ENCODE results near the gene XPR1. TPM values are rescaled to one million over a fixed set of nuclear protein-coding genes. Genes with fewer than 3 reads are reported as not detected.

The XPR1 gene
- total and polyA plus RNA-seq, 2 donors (not counting 3 experiments of a cell fraction or from before 2014, with no cell fraction given) = 23.9 to 26.7 TPM

GRCh38 chr1:180901076-180901990 lies 269.5 kb downstream of the XPR1 start:
- Histone ChIP-seq H3K27me3 (ENCODE audit: control insufficient read depth in 2 of 2, insufficient read depth in 2 of 2, low read length in 2 of 2) (no peaks in the 10 kb centered on the region), H4K20me1 (replicated peaks; ENCODE audit: control insufficient read depth, extremely low read depth, insufficient read depth, low read length) (no peaks in the 10 kb centered on the region), H3K4me2 (ENCODE audit: insufficient read depth, low read length) (no peak overlapping the region), H3K4me3 (replicated peaks in 1 of 3; ENCODE audit: insufficient read depth in 1 of 3, low read depth in 1 of 3, low read length in 3 of 3) (no peak overlapping the region), H3K36me3 (ENCODE audit: control insufficient read depth in 2 of 2, extremely low read depth in 1 of 2, insufficient read depth in 2 of 2, low read length in 2 of 2) (no peaks in the 10 kb centered on the region), H2AFZ (ENCODE audit: low read depth, low read length) (no peak overlapping the region), H3K27ac (ENCODE audit: insufficient read depth, low read depth, low read length) (no peak overlapping the region), H3K79me2 (ENCODE audit: control insufficient read depth, insufficient read depth, low read length) (no peaks in the 10 kb centered on the region), H3K9me3 (replicated peaks; ENCODE audit: control insufficient read depth, insufficient read depth, low read length) (no peaks in the 10 kb centered on the region), H3K9me1 (replicated peaks; ENCODE audit: control insufficient read depth, extremely low read depth, insufficient read depth, low read length) (no peaks in the 10 kb centered on the region), H3K9ac (replicated peaks; ENCODE audit: extremely low read depth, insufficient read depth, low read length) (no peak overlapping the region), H3K4me1 (ENCODE audit: control insufficient read depth, extremely low read depth, insufficient read depth, low read length) (no peaks in the 10 kb centered on the region)
- TF ChIP-seq CTCF (IDR thresholded peaks at IDR 0.05; ENCODE audit: extremely low read depth in 1 of 2, insufficient read depth in 1 of 2, low read depth in 1 of 2, low read length in 2 of 2) (no peak), GATA2 (IDR thresholded peaks at IDR 0.05; ENCODE audit: insufficient read depth, insufficient read length, low read depth, low read length) (no peak), JUN (IDR thresholded peaks at IDR 0.05; ENCODE audit: borderline replicate concordance, insufficient read depth, insufficient read length, low read depth) (no peak), POLR2AphosphoS5 (IDR thresholded peaks at IDR 0.05; ENCODE audit: insufficient read depth, low read depth, low read length) (no peak), EZH2 (IDR thresholded peaks at IDR 0.05; ENCODE audit: borderline replicate concordance, low read depth, low read length, severe bottlenecking) (no peak), FOS (IDR thresholded peaks at IDR 0.05; ENCODE audit: borderline replicate concordance, insufficient read depth, low read length) (no peak), MYC (IDR thresholded peaks at IDR 0.05; ENCODE audit: low read depth, low read length) (no peak), POLR2A (IDR thresholded peaks at IDR 0.05; ENCODE audit: low read depth, low read length) (no peak), MAX (IDR thresholded peaks at IDR 0.05; ENCODE audit: insufficient read depth, insufficient read length) (no peak)
- dilution Hi-C loops (cut with MboI; ENCODE audit: extremely low pct_ligation_motif_present, low sequenced_read_pairs) (no loop called here), intact Hi-C loops (cut with micrococcal nuclease) (no loop called here)
- DNase-seq (ENCODE audit: low read depth, low spot score) (no peak), FAIRE-seq (no peak)
- BruUV-seq (replicated peaks) = no TSS peak
- POLR2A ChIA-PET = no interaction called here
- CTCF ChIA-PET = interaction anchor here (0.7 to 1.5 kb wide), 4 partner anchors 19 to 24 kb away, joined by 3 to 7 read pairs (median 4); no protein-coding TSS in a partner anchor

Data from endothelial cell of umbilical vein (primary cell).